HCT116 (cell line): Measurements from ENCODE around the gene CEP112. TPM values are rescaled to one million over a fixed set of nuclear protein-coding genes. Genes with fewer than 3 reads are reported as not detected.

Experiments used
- ATAC-seq: fragments of 200-7000 bp; cut with Tn5 transposase; 2 replicates; pipeline ENCODE4 v1.9.1; 2020; ENCODE audit warnings: mild to moderate bottlenecking, moderate library complexity
- BruUV-seq: library from RNA; stranded (reverse); fragments of 400-500 nt; replicated peaks from 2 replicates; lab custom pipeline; 2021; lab: Mats Ljungman, UMichigan
- CTCF ChIA-PET: fragments of 300-600 bp; sonication (Branson Sonifier 250); formaldehyde crosslinking; loops from one replicate; lab custom pipeline; 2021; ENCODE audit warnings: antibody characterized with exemption; lab: Charles Lee
- POLR2A ChIA-PET: fragments of 300-600, 350-600 bp; sonication (Branson Sonifier 250); formaldehyde crosslinking; loops from one replicate; lab custom pipeline; 2021; ENCODE audit warnings: antibody characterized with exemption; lab: Charles Lee
- RAD21 ChIA-PET, 2 experiments: fragments of 300-600 bp; sonication (Branson Sonifier 250); formaldehyde crosslinking; loops; one replicate each; lab custom pipeline; 2023; ENCODE audit warnings: low total read pairs in 2 of 2; ENCODE audit not compliant: uncharacterized antibody in 2 of 2, unreplicated experiment in 2 of 2, low non-redundant PET in 1 of 2; lab: Charles Lee
- DNase-seq: peaks from one replicate; pipeline ENCODE4 v3.0.0-alpha.2; 2010; ENCODE audit warnings: low read depth, low spot score
- H2AFZ ChIP-seq: fragments of 200-600 bp; shearing (Covaris generic), sonication (generic); 2 replicates; pipeline ENCODE4 v1.6.1; 2017; ENCODE audit warnings: low read depth, mixed run types, mixed read lengths, antibody characterized with exemption, low read length; ENCODE audit not compliant: poor library complexity, severe bottlenecking
- H3K27ac ChIP-seq: 2 replicates; pipeline ENCODE4 v1.5.1; 2012; ENCODE audit warnings: low read depth, low read length
- H3K27me3 ChIP-seq: fragments of 200-600 bp; sonication (generic); 2 replicates; pipeline ENCODE4 v1.6.1; 2016; ENCODE audit warnings: mixed run types, low read length, mixed read lengths; ENCODE audit not compliant: insufficient read depth
- H3K36me3 ChIP-seq, 2 experiments: fragments of 200-500 bp in 1 of 2; fragments of 200-600 bp in 1 of 2; sonication (Bioruptor generic) in 1 of 2; sonication (generic) in 1 of 2; 2 replicates each; pipeline versions ENCODE4 v1.5.1 to v1.6.1; 2014 to 2016; ENCODE audit warnings: low read length in 2 of 2, inconsistent platforms in 1 of 2, mixed read lengths in 1 of 2, mixed run types in 1 of 2; ENCODE audit not compliant: insufficient read depth in 2 of 2, control insufficient read depth in 1 of 2
- H3K4me1 ChIP-seq, 2 experiments: fragments of 200-600 bp in 1 of 2; sonication (generic) in 1 of 2; 2 replicates each; pipeline versions ENCODE4 v1.5.1 to v1.6.1; 2012 to 2017; ENCODE audit warnings: low read length in 2 of 2, inconsistent platforms in 1 of 2, mild to moderate bottlenecking in 1 of 2, mixed read lengths in 1 of 2, mixed run types in 1 of 2, moderate library complexity in 1 of 2; ENCODE audit not compliant: insufficient read depth in 2 of 2, control insufficient read depth in 1 of 2
- H3K4me2 ChIP-seq: fragments of 200-600 bp; sonication (generic); 2 replicates; pipeline ENCODE4 v1.6.1; 2017; ENCODE audit warnings: mixed run types, low read length, mixed read lengths
- H3K4me3 ChIP-seq, 2 experiments: fragments of 200-600 bp in 1 of 2; sonication (generic) in 1 of 2; replicated peaks in 1 of 2; 2 replicates each; pipeline ENCODE4 v1.5.1; 2011 to 2016; ENCODE audit warnings: low read length in 2 of 2, control low read depth in 1 of 2, low read depth in 1 of 2, mild to moderate bottlenecking in 1 of 2, mixed read lengths in 1 of 2, mixed run types in 1 of 2
- H3K79me2 ChIP-seq: fragments of 200-600 bp; sonication (generic); 2 replicates; pipeline ENCODE4 v1.6.1; 2017; ENCODE audit warnings: mild to moderate bottlenecking, mixed run types, low read length, moderate library complexity, mixed read lengths; ENCODE audit not compliant: insufficient read depth
- H3K9ac ChIP-seq: fragments of 200-600 bp; sonication (generic); 2 replicates; pipeline ENCODE4 v1.6.1; 2016; ENCODE audit warnings: low read length, mixed read lengths
- H3K9me2 ChIP-seq: fragments of 200-600 bp; sonication (generic), shearing (Covaris generic); 2 replicates; pipeline ENCODE4 v1.6.1; 2017; ENCODE audit warnings: mixed run types, mild to moderate bottlenecking, moderate library complexity; ENCODE audit not compliant: insufficient read depth
- H3K9me3 ChIP-seq, 2 experiments: fragments of 200-500 bp in 1 of 2; fragments of 200-600 bp in 1 of 2; sonication (Bioruptor generic) in 1 of 2; sonication (generic) in 1 of 2; 2 replicates each; pipeline ENCODE4 v1.6.1; 2014 to 2017; ENCODE audit warnings: low read length in 2 of 2, mixed read lengths in 2 of 2, inconsistent platforms in 1 of 2, low read depth in 1 of 2, mild to moderate bottlenecking in 1 of 2, mixed run types in 1 of 2, moderate library complexity in 1 of 2; ENCODE audit not compliant: control insufficient read depth in 1 of 2, insufficient read depth in 1 of 2
- H4K20me1 ChIP-seq: fragments of 200-600 bp; sonication (generic), shearing (Covaris generic); 2 replicates; pipeline ENCODE4 v1.6.1; 2017; ENCODE audit warnings: mixed run types, mild to moderate bottlenecking, moderate library complexity; ENCODE audit not compliant: insufficient read depth
- ATF3 ChIP-seq: IDR thresholded peaks from 2 replicates; pipeline ENCODE4 v1.6.1; 2012
- CBX3 ChIP-seq: IDR thresholded peaks from 2 replicates; pipeline ENCODE4 v1.6.1; 2012; ENCODE audit warnings: low read depth
- CEBPB ChIP-seq: IDR thresholded peaks from 2 replicates; pipeline ENCODE4 v1.6.1; 2012; ENCODE audit warnings: low read depth
- CTCF ChIP-seq, 3 experiments: fragments of 200-600 bp in 1 of 3; sonication (generic) in 1 of 3; IDR thresholded peaks in 2 of 3; conservative IDR thresholded peaks in 1 of 3; 2 replicates each; pipeline ENCODE4 v1.5.1; 2012 to 2017; ENCODE audit warnings: low read depth in 2 of 3, low read length in 2 of 3, antibody characterized with exemption in 1 of 3, borderline replicate concordance in 1 of 3, control low read depth in 1 of 3, mild to moderate bottlenecking in 1 of 3, mixed read lengths in 1 of 3, mixed run types in 1 of 3, moderate library complexity in 1 of 3; ENCODE audit not compliant: insufficient read depth in 1 of 3
- EGR1 ChIP-seq: IDR thresholded peaks from 2 replicates; pipeline ENCODE4 v1.6.1; 2012; ENCODE audit warnings: low read depth
- ELF1 ChIP-seq: IDR thresholded peaks from 2 replicates; pipeline ENCODE4 v1.6.1; 2012; ENCODE audit warnings: low read depth, borderline replicate concordance
- EZH2 ChIP-seq: fragments of 200-600 bp; sonication (generic); IDR thresholded peaks from 2 replicates; pipeline ENCODE4 v1.6.1; 2017; ENCODE audit warnings: antibody characterized with exemption, mixed run types
- EZH2phosphoT487 ChIP-seq: fragments of 200-600 bp; IDR thresholded peaks from 2 replicates; pipeline ENCODE4 v1.6.1; 2018; ENCODE audit warnings: antibody characterized with exemption, borderline replicate concordance
- FOSL1 ChIP-seq: IDR thresholded peaks from 2 replicates; pipeline ENCODE4 v1.6.1; 2012; ENCODE audit warnings: low read depth
- JUND ChIP-seq: IDR thresholded peaks from 2 replicates; pipeline ENCODE4 v1.6.1; 2012
- MAX ChIP-seq: IDR thresholded peaks from 2 replicates; pipeline ENCODE4 v1.6.1; 2012
- POLR2A ChIP-seq: IDR thresholded peaks from 2 replicates; pipeline ENCODE4 v1.7.0; 2011; ENCODE audit warnings: borderline replicate concordance; ENCODE audit not compliant: insufficient read depth, insufficient read length; ENCODE audit errors: extremely low read depth
- POLR2AphosphoS5 ChIP-seq: IDR thresholded peaks from 2 replicates; pipeline ENCODE4 v1.6.1; 2011; ENCODE audit warnings: mild to moderate bottlenecking, low read depth, low read length, moderate library complexity
- RAD21 ChIP-seq: IDR thresholded peaks from 2 replicates; pipeline ENCODE4 v1.6.1; 2012; ENCODE audit warnings: low read depth, mild to moderate bottlenecking
- REST ChIP-seq: IDR thresholded peaks from 2 replicates; pipeline ENCODE4 v1.6.1; 2012; ENCODE audit warnings: low read depth
- SIN3A ChIP-seq: IDR thresholded peaks from 2 replicates; pipeline ENCODE4 v1.6.1; 2012; ENCODE audit warnings: low read depth
- SP1 ChIP-seq: IDR thresholded peaks from 2 replicates; pipeline ENCODE4 v1.6.1; 2012; ENCODE audit warnings: low read depth
- YY1 ChIP-seq: IDR thresholded peaks from 2 replicates; pipeline ENCODE4 v1.6.1; 2011; ENCODE audit warnings: low read length, low read depth, moderate library complexity, mild to moderate bottlenecking; ENCODE audit not compliant: insufficient replicate concordance; ENCODE audit errors: extremely low read depth
- ZBTB33 ChIP-seq: IDR thresholded peaks from 2 replicates; pipeline ENCODE4 v1.6.1; 2011; ENCODE audit warnings: mild to moderate bottlenecking, low read length, moderate library complexity; ENCODE audit not compliant: insufficient replicate concordance; ENCODE audit errors: extremely low read depth
- ZFX ChIP-seq: fragments of 450-650 bp; IDR thresholded peaks from 2 replicates; pipeline ENCODE4 v1.6.1; 2017
- intact Hi-C: fragments of 100-400 bp; cut with micrococcal nuclease; formaldehyde crosslinking; loops from 2 replicates; pipeline ENCODE4 v1.10.0; 2022
- total RNA-seq: library from RNA; stranded (reverse); gene quantifications from one replicate; pipeline ENCODE4 v1.2.1, GENCODE V29; 2021; ENCODE audit not compliant: unreplicated experiment

Gene CEP112
- total RNA-seq, 1 experiment from 2014 or later, result 10.9 TPM

GRCh38 chr17:65750631-65751115 is 441.3 kb downstream of the CEP112 start:
- peak; percentile 86 for ATAC-seq
- peaks cover 32 to 54% of the 10 kb centered on the region in 2 experiments for H3K4me1 ChIP-seq
- H3K79me2 ChIP-seq, result no peaks in the 10 kb centered on the region
- H3K9me2 ChIP-seq, result no peaks in the 10 kb centered on the region
- peak; percentile 93 for DNase-seq
- peak overlapping the region; percentile 57 for H3K4me2 ChIP-seq
- peak overlapping the region; percentile 8; the same call in 1 of the 2 replicates for H3K27ac ChIP-seq
- peaks cover 10% of the 10 kb centered on the region; the same call in 1 of the 2 replicates for H3K27me3 ChIP-seq
- no peaks in the 10 kb centered on the region for H3K9me3 ChIP-seq
- POLR2A ChIA-PET, result interaction anchor here (0.7 kb wide), 1 partner anchor 9 kb away, joined by 5 read pairs; no protein-coding TSS in a partner anchor
- H4K20me1 ChIP-seq, result no peaks in the 10 kb centered on the region
- no peak overlapping the region for H3K9ac ChIP-seq
- no peaks in the 10 kb centered on the region for H3K36me3 ChIP-seq
- no TSS peak for BruUV-seq
- no peak overlapping the region for H2AFZ ChIP-seq
- 0 out of 4 replicates have a peak overlapping the region, but pooled peaks of 1 of the 2 experiments have one; percentile 1 for H3K4me3 ChIP-seq
- intact Hi-C loops, result no loop called here
- CTCF ChIA-PET, result no interaction called here
- RAD21 ChIA-PET, result no interaction called here
- TF ChIP-seq CEBPB (peak; percentile 76), REST (no peak), YY1 (peak; percentile 61), ATF3 (no peak), POLR2A (no peak), EZH2phosphoT487 (no peak), ZBTB33 (peak; percentile 24), EZH2 (no peak), ZFX (no peak), CBX3 (peak; percentile 78; the same call in 1 of the 2 replicates), MAX (peak; percentile 85), EGR1 (no peak), POLR2AphosphoS5 (peak; percentile 79), ELF1 (no peak), RAD21 (peak; percentile 33; the same call in 1 of the 2 replicates), SP1 (peak; percentile 82), JUND (peak; percentile 73), SIN3A (peak; percentile 60; the same call in 1 of the 2 replicates), CTCF (IDR thresholded peaks at IDR 0.05 in 2 of 3, conservative IDR thresholded peaks at IDR 0.05 in 1 of 3; ENCODE audit: borderline replicate concordance in 1 of 3, insufficient read depth in 1 of 3, low read depth in 2 of 3, low read length in 2 of 3) (no peak), FOSL1 (peak; percentile 59)
